Measurements from ENCODE around the gene NTSR1.

The NTSR1 gene

GRCh38 chr20:62737271-62737811, 28.7 kb downstream of the NTSR1 start:
- Mint-ChIP-seq H3K27ac (ENCODE audit: low read depth) (no peak overlapping the region), H3K27me3 (no peaks in the 10 kb centered on the region), H3K4me1 (peaks cover 20% of the 10 kb centered on the region), H3K36me3 (ENCODE audit: insufficient read depth) (no peaks in the 10 kb centered on the region), H3K4me3 (no peak overlapping the region), H3K9me3 (no peaks in the 10 kb centered on the region)
- ATAC-seq (replicated peaks; ENCODE audit: extremely low read depth, poor library complexity, severe bottlenecking) (no peak), DNase-seq (ENCODE audit: low spot score in 2 of 2) (no peak)

- no peaks in the 10 kb centered on the region for H3K27me3 Mint-ChIP-seq
- peaks cover 20% of the 10 kb centered on the region for H3K4me1 Mint-ChIP-seq
- peak overlapping the region; percentile 88 for H3K4me3 Mint-ChIP-seq
- H3K27ac Mint-ChIP-seq (ENCODE audit: low read depth) = peak overlapping the region; percentile 96
- H3K9me3 Mint-ChIP-seq = no peaks in the 10 kb centered on the region
- no peaks in the 10 kb centered on the region for H3K36me3 Mint-ChIP-seq (ENCODE audit: insufficient read depth)
- no peak for ATAC-seq (replicated peaks; ENCODE audit: extremely low read depth, poor library complexity, severe bottlenecking)
- no peak for DNase-seq (ENCODE audit: low spot score in 2 of 2)
Measured at GRCh38 chr20:62738025-62738881, 29.6 kb downstream of the NTSR1 start.

GRCh38 chr20:62739067-62739466, 30.4 kb downstream of the NTSR1 start:
- Mint-ChIP-seq H3K9me3 (no peaks in the 10 kb centered on the region), H3K36me3 (ENCODE audit: insufficient read depth) (no peaks in the 10 kb centered on the region), H3K4me3 (peak overlapping the region; percentile 88), H3K27me3 (no peaks in the 10 kb centered on the region), H3K4me1 (peaks cover 20% of the 10 kb centered on the region), H3K27ac (ENCODE audit: low read depth) (peak overlapping the region; percentile 96)
- no peak for DNase-seq (ENCODE audit: low spot score in 2 of 2)
- ATAC-seq (replicated peaks; ENCODE audit: extremely low read depth, poor library complexity, severe bottlenecking) = no peak

- Mint-ChIP-seq H3K27me3 (no peaks in the 10 kb centered on the region), H3K9me3 (no peaks in the 10 kb centered on the region), H3K36me3 (ENCODE audit: insufficient read depth) (no peaks in the 10 kb centered on the region), H3K4me3 (peak overlapping the region; percentile 88), H3K27ac (ENCODE audit: low read depth) (peak overlapping the region; percentile 96), H3K4me1 (peaks cover 20% of the 10 kb centered on the region)
- DNase-seq (ENCODE audit: low spot score in 2 of 2) (no peak), ATAC-seq (replicated peaks; ENCODE audit: extremely low read depth, poor library complexity, severe bottlenecking) (peak; percentile 28)
Measured at GRCh38 chr20:62739581-62740285, 31.1 kb downstream of the NTSR1 start.

- H3K4me3 Mint-ChIP-seq = peak overlapping the region; percentile 88
- peak overlapping the region; percentile 96 for H3K27ac Mint-ChIP-seq (ENCODE audit: low read depth)
- H3K27me3 Mint-ChIP-seq = no peaks in the 10 kb centered on the region
- H3K36me3 Mint-ChIP-seq (ENCODE audit: insufficient read depth) = no peaks in the 10 kb centered on the region
- DNase-seq (ENCODE audit: low spot score in 2 of 2) (peak; percentile 57 to 81), ATAC-seq (replicated peaks; ENCODE audit: extremely low read depth, poor library complexity, severe bottlenecking) (peak; percentile 86)
- H3K4me1 Mint-ChIP-seq = peaks cover 26% of the 10 kb centered on the region
- H3K9me3 Mint-ChIP-seq = no peaks in the 10 kb centered on the region
Measured at GRCh38 chr20:62740286-62741141, 31.9 kb downstream of the NTSR1 start.

- Mint-ChIP-seq H3K4me3 (peak overlapping the region; percentile 88), H3K36me3 (ENCODE audit: insufficient read depth) (no peaks in the 10 kb centered on the region), H3K27me3 (no peaks in the 10 kb centered on the region), H3K9me3 (no peaks in the 10 kb centered on the region), H3K27ac (ENCODE audit: low read depth) (peak overlapping the region; percentile 96), H3K4me1 (peaks cover 27% of the 10 kb centered on the region)
- ATAC-seq (replicated peaks; ENCODE audit: extremely low read depth, poor library complexity, severe bottlenecking) (no peak), DNase-seq (ENCODE audit: low spot score in 2 of 2) (no peak)
Measured at GRCh38 chr20:62741191-62741691, 32.6 kb downstream of the NTSR1 start.

- Mint-ChIP-seq H3K27me3 (no peaks in the 10 kb centered on the region), H3K4me3 (peak overlapping the region; percentile 9), H3K4me1 (peaks cover 27% of the 10 kb centered on the region), H3K9me3 (no peaks in the 10 kb centered on the region), H3K27ac (ENCODE audit: low read depth) (peak overlapping the region; percentile 96), H3K36me3 (ENCODE audit: insufficient read depth) (no peaks in the 10 kb centered on the region)
- ATAC-seq (replicated peaks; ENCODE audit: extremely low read depth, poor library complexity, severe bottlenecking) (no peak), DNase-seq (ENCODE audit: low spot score in 2 of 2) (no peak)
Measured at GRCh38 chr20:62741701-62742491, 33.3 kb downstream of the NTSR1 start.

GRCh38 chr20:62742550-62742949, 33.9 kb downstream of the NTSR1 start:
- ATAC-seq (replicated peaks; ENCODE audit: extremely low read depth, poor library complexity, severe bottlenecking) (no peak), DNase-seq (ENCODE audit: low spot score in 2 of 2) (no peak)
- H3K9me3 Mint-ChIP-seq = no peaks in the 10 kb centered on the region
- no peaks in the 10 kb centered on the region for H3K27me3 Mint-ChIP-seq
- H3K36me3 Mint-ChIP-seq (ENCODE audit: insufficient read depth) = no peaks in the 10 kb centered on the region
- H3K27ac Mint-ChIP-seq (ENCODE audit: low read depth) = no peak overlapping the region
- no peak overlapping the region for H3K4me3 Mint-ChIP-seq
- H3K4me1 Mint-ChIP-seq = peaks cover 27% of the 10 kb centered on the region

GRCh38 chr20:62742979-62743776, 34.5 kb downstream of the NTSR1 start:
- H3K4me3 Mint-ChIP-seq = no peak overlapping the region
- no peaks in the 10 kb centered on the region for H3K36me3 Mint-ChIP-seq (ENCODE audit: insufficient read depth)
- H3K27ac Mint-ChIP-seq (ENCODE audit: low read depth) = no peak overlapping the region
- DNase-seq (ENCODE audit: low spot score in 2 of 2) = no peak
- H3K9me3 Mint-ChIP-seq = no peaks in the 10 kb centered on the region
- ATAC-seq (replicated peaks; ENCODE audit: extremely low read depth, poor library complexity, severe bottlenecking) = no peak
- peaks cover 27% of the 10 kb centered on the region for H3K4me1 Mint-ChIP-seq
- no peaks in the 10 kb centered on the region for H3K27me3 Mint-ChIP-seq

GRCh38 chr20:62743777-62744317, 35.2 kb downstream of the NTSR1 start:
- no peak for DNase-seq (ENCODE audit: low spot score in 2 of 2)
- Mint-ChIP-seq H3K4me3 (no peak overlapping the region), H3K9me3 (no peaks in the 10 kb centered on the region), H3K36me3 (ENCODE audit: insufficient read depth) (no peaks in the 10 kb centered on the region), H3K27ac (ENCODE audit: low read depth) (peak overlapping the region; percentile 22), H3K27me3 (no peaks in the 10 kb centered on the region), H3K4me1 (peaks cover 27% of the 10 kb centered on the region)
- ATAC-seq (replicated peaks; ENCODE audit: extremely low read depth, poor library complexity, severe bottlenecking) = no peak

GRCh38 chr20:62744741-62745191, 36.1 kb downstream of the NTSR1 start:
- ATAC-seq (replicated peaks; ENCODE audit: extremely low read depth, poor library complexity, severe bottlenecking) = no peak
- peak overlapping the region; percentile 43 for H3K27ac Mint-ChIP-seq (ENCODE audit: low read depth)
- H3K4me3 Mint-ChIP-seq = no peak overlapping the region

More at GRCh38 chr20:62744741-62745191, 36.1 kb downstream of the NTSR1 start:
- Mint-ChIP-seq H3K36me3 (ENCODE audit: insufficient read depth) (no peaks in the 10 kb centered on the region), H3K27me3 (no peaks in the 10 kb centered on the region), H3K4me1 (peaks cover 22% of the 10 kb centered on the region), H3K9me3 (no peaks in the 10 kb centered on the region)
- no peak for DNase-seq (ENCODE audit: low spot score in 2 of 2)

All from central memory CD8-positive, alpha-beta T cell (primary cell).